HFFc6 (cell line): ENCODE data around the gene LHX5. TPM values are rescaled to one million over a fixed set of nuclear protein-coding genes. Genes with fewer than 3 reads are reported as not detected.
"Not testable (repeated sequence)": the region's sequence is repeated elsewhere in the genome, so short reads cannot be mapped to it uniquely, and the experiment has no call there.

Experiments
- DNase-seq: peaks from one replicate; pipeline ENCODE4 v3.0.0-alpha.2; 2018
- H3K27ac Mint-ChIP-seq: 2 replicates; pipeline ENCODE4 v1.8.0; 2020; ENCODE audit warnings: mild to moderate bottlenecking, mixed read lengths
- H3K27me3 Mint-ChIP-seq: 2 replicates; pipeline ENCODE4 v1.8.0; 2021; ENCODE audit warnings: mild to moderate bottlenecking, moderate library complexity, mixed read lengths; ENCODE audit not compliant: insufficient read depth
- H3K36me3 Mint-ChIP-seq: 2 replicates; pipeline ENCODE4 v1.8.0; 2021; ENCODE audit warnings: low read depth, mixed read lengths
- H3K4me1 Mint-ChIP-seq: 2 replicates; pipeline ENCODE4 v1.8.0; 2020; ENCODE audit warnings: low read depth, mixed read lengths
- H3K4me3 Mint-ChIP-seq: 2 replicates; pipeline ENCODE4 v1.8.0; 2020; ENCODE audit warnings: mild to moderate bottlenecking, moderate library complexity, mixed read lengths
- H3K9me3 Mint-ChIP-seq: 2 replicates; pipeline ENCODE4 v1.8.0; 2020; ENCODE audit warnings: mild to moderate bottlenecking, mixed read lengths
- total RNA-seq, 6 experiments: library from RNA; stranded (reverse); fragmentation: NEBNext Ultra II Directional; extraction: Animal tissue kit (Norgen Biotek cat#: 25700); gene quantifications; 2 replicates in 1 of 6; 3 replicates in 5 of 6; pipeline ENCODE4 v1.2.3, GENCODE V29; 2021
- TF ChIP-seq, protein P1 (sequence below): fragments of 200-600 bp; sonication (generic); IDR thresholded peaks from 2 replicates; pipeline ENCODE4 v1.5.0; 2021; ENCODE audit warnings: antibody characterized with exemption, mild to moderate bottlenecking

Gene LHX5
- total RNA-seq, 6 experiments from 2014 or later, result not detected

DNA sequence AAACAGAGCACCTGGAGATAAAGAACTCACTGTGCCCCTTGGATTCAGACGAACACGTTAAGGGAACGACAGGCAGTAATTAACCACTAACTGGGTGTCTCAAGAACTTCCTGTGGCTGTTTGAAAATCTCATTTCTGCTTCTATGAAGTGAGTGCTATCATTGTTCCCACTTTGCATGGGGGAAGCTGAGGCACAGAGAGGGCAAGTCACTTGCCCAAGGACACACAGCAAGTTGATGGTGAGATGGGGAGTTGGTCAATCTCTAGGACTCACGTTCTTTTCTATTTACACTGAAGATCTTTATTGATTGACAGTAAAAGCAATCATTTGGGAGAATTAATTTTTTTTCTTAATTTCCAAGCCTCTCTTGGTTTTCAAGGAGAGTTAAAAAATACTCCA is 26.8 kb upstream of the LHX5 start:
- DNase-seq, result no peak
- Mint-ChIP-seq H3K36me3 (no peaks in the 10 kb centered on the region), H3K9me3 (no peaks in the 10 kb centered on the region), H3K4me1 (no peaks in the 10 kb centered on the region), H3K27ac (no peak overlapping the region), H3K27me3 (peaks cover 9% of the 10 kb centered on the region), H3K4me3 (no peak overlapping the region)
- TF ChIP-seq, protein P1, sequence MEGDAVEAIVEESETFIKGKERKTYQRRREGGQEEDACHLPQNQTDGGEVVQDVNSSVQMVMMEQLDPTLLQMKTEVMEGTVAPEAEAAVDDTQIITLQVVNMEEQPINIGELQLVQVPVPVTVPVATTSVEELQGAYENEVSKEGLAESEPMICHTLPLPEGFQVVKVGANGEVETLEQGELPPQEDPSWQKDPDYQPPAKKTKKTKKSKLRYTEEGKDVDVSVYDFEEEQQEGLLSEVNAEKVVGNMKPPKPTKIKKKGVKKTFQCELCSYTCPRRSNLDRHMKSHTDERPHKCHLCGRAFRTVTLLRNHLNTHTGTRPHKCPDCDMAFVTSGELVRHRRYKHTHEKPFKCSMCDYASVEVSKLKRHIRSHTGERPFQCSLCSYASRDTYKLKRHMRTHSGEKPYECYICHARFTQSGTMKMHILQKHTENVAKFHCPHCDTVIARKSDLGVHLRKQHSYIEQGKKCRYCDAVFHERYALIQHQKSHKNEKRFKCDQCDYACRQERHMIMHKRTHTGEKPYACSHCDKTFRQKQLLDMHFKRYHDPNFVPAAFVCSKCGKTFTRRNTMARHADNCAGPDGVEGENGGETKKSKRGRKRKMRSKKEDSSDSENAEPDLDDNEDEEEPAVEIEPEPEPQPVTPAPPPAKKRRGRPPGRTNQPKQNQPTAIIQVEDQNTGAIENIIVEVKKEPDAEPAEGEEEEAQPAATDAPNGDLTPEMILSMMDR, result no peak

DNA sequence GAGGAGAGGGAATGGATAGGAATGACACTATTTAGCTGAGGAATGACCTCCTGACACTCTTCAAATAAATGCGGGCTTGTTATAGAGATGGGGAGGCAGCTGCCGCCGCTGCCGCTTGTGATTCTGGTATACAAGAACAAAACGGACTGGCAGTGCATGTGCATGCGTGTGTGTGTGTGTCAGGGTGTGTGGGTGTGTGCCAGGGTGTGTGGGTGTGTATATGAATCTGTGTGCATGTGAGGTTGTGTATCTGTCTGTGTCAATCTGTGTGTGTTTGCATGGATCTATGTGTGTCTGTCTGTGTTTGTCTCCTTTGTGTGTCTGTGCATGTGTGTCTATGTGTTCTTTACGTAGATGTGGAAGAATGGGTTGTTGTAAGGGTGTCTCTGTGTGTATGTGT is 26.0 kb upstream of the LHX5 start:
- no peaks in the 10 kb centered on the region for H3K36me3 Mint-ChIP-seq
- TF ChIP-seq, protein P1, result no peak
- H3K27me3 Mint-ChIP-seq, result peaks cover 11% of the 10 kb centered on the region
- no peaks in the 10 kb centered on the region for H3K4me1 Mint-ChIP-seq
- H3K4me3 Mint-ChIP-seq, result no peak overlapping the region
- H3K27ac Mint-ChIP-seq, result no peak overlapping the region
- H3K9me3 Mint-ChIP-seq, result no peaks in the 10 kb centered on the region
- no peak for DNase-seq

DNA sequence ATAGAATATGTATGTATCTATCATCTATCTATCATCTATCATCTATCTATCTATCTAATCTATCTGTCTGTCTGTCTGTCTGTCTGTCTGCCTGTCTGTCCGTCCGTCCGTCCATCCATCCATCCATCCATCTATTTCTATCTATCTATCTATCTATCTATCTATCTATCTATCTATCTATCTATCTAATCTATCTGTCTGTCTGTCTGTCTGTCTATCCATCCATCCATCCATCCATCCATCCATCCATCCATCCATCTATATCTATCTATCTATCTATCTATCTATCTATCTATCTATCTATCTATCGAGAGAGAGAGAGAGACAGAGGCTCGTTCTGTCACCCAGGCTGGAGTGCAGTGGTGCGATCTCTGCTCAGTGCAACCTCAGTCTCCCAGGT is 24.3 kb upstream of the LHX5 start:
- not testable (repeated sequence) for H3K4me3 Mint-ChIP-seq, DNase-seq, H3K36me3 Mint-ChIP-seq, H3K27ac Mint-ChIP-seq, H3K4me1 Mint-ChIP-seq, H3K9me3 Mint-ChIP-seq
- peaks cover 11% of the 10 kb centered on the region for H3K27me3 Mint-ChIP-seq

DNA sequence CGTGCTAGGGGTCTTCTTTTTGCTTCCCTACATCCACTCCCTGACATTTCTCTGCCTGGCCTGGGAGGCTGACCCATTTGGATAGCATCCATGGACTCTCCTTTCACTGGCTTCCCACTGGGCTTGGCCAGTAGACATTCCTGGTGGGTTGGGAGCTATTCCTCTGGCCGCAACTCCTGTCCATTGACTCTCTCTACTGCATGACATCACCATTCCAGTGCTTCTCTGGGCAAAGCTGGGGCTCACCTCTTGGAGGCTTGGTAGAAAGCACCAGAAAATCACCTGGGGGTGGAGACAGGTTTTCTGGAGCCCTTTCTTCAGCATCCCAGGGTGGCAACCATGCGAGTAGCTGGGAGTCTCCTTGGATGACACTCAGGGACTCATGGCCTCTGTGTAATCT is 16.7 kb upstream of the LHX5 start:
- DNase-seq, result no peak
- H3K27ac Mint-ChIP-seq, result no peak overlapping the region
- H3K27me3 Mint-ChIP-seq, result peaks cover 10% of the 10 kb centered on the region
- H3K9me3 Mint-ChIP-seq, result no peaks in the 10 kb centered on the region
- H3K36me3 Mint-ChIP-seq, result no peaks in the 10 kb centered on the region
- no peak overlapping the region for H3K4me3 Mint-ChIP-seq
- no peaks in the 10 kb centered on the region for H3K4me1 Mint-ChIP-seq
- TF ChIP-seq, protein P1, result no peak

DNA sequence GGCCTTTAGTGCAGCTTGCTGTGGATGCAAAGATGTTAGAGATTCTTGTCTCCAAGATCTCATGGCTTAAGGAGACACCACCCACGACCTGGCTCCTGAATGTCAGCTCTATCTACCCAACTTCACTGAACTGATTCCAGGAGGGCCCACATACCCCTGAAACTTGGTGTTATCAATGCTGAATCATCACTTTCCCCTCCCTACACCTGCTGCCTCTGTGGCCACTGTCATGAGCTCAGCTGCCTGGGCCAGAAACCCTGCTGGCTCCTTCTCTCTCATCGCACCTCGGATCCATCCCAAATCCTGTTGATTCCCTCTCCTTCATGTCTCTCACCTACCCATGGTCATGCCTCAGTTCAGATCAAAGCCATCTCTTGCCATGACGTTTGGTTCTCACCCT is 15.1 kb upstream of the LHX5 start:
- DNase-seq, result no peak
- Mint-ChIP-seq H3K27ac (no peak overlapping the region), H3K36me3 (no peaks in the 10 kb centered on the region), H3K27me3 (peaks cover 16% of the 10 kb centered on the region), H3K9me3 (no peaks in the 10 kb centered on the region), H3K4me3 (no peak overlapping the region), H3K4me1 (no peaks in the 10 kb centered on the region)
- TF ChIP-seq, protein P1, result no peak

DNA sequence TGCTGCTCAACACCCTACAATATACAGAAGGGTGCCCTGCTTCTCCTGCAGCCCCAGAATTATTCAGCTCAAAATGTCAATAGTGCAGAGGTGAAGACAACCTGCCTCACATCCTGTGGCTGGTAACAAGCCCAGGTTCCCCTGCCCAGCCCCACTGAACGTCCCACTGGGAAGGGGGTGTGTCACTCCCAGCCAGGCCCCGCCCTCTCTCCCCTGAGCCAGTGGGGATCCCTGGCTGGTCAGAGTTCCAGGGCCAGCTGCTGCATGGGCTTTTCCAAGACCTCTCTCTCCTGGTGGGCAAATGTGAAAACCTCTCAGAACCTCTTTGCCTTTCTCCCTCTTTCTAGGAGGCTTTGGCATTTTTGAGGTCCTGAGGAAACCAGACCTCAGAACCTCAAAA is 13.7 kb upstream of the LHX5 start:
- Mint-ChIP-seq H3K9me3 (peaks cover 1% of the 10 kb centered on the region; the same call in 1 of the 2 replicates), H3K4me3 (no peak overlapping the region), H3K27me3 (peaks cover 21% of the 10 kb centered on the region), H3K4me1 (no peaks in the 10 kb centered on the region), H3K36me3 (no peaks in the 10 kb centered on the region), H3K27ac (no peak overlapping the region)
- TF ChIP-seq, protein P1, result no peak
- DNase-seq, result no peak
